Stimulated activated CD4-positive, alpha-beta T cell treated with anti-CD3 and anti-CD28 coated beads, Interleukin-12 subunit alpha, Interleukin-12 subunit beta, amount 100 ng/mL, for 24 hours (primary cell): Measurements from ENCODE around the gene DNAAF3.

Experiments
- DNase-seq, 2 experiments: peaks; one replicate each; pipeline ENCODE4 v3.0.0-alpha.2; 2020; ENCODE audit warnings: low read depth in 2 of 2

DNAAF3 gene

DNA sequence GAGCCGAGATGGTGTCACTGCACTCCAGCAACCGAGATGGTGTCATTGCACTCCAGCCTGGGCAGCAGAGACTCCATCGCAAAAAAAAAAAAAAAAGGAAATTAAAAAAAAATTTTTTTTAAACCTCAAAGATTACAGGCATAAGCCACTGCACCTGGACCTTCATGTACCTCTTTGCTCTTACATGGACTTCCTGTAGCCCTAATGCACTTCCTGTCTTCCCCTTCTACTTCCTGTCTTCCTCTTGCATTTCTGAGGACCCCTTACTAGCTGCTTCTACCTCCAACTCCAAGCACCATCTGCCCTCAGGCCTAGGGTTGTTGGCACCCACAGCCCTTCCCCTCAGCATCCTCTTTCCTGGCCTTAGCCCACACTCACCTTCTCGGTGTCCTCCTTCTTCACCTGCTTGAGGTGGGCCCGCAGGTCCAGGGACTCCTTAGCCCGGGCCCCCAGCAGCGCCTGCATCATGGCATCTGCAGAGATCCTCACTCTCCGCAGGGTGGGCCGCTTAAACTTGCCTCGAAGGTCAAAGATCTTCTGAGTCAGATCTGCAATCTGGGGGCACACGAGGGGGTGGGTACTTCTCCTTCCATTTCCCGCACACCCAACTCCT lies 12.7 kb downstream of the DNAAF3 start:
- no peak for DNase-seq

DNA sequence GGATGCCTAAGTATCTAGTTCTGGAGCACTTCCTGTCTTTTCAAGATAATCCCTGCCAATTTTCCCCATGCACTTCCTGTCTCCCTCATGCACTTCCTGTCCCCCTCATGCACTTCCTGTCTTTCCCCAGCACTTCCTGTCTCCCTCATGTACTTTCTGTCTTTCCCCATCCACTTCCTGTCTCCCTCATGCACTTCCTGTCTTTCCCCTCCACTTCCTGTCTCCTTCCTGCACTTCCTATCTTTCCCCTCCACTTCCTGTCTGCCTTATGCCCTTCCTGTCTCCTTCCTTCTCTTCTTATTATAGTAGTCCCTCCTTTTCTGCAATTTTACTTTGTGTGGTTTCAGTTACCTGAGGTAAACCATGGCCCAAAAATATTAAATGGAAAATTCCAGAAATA lies 14.4 kb downstream of the DNAAF3 start:
- DNase-seq, result no peak

DNA sequence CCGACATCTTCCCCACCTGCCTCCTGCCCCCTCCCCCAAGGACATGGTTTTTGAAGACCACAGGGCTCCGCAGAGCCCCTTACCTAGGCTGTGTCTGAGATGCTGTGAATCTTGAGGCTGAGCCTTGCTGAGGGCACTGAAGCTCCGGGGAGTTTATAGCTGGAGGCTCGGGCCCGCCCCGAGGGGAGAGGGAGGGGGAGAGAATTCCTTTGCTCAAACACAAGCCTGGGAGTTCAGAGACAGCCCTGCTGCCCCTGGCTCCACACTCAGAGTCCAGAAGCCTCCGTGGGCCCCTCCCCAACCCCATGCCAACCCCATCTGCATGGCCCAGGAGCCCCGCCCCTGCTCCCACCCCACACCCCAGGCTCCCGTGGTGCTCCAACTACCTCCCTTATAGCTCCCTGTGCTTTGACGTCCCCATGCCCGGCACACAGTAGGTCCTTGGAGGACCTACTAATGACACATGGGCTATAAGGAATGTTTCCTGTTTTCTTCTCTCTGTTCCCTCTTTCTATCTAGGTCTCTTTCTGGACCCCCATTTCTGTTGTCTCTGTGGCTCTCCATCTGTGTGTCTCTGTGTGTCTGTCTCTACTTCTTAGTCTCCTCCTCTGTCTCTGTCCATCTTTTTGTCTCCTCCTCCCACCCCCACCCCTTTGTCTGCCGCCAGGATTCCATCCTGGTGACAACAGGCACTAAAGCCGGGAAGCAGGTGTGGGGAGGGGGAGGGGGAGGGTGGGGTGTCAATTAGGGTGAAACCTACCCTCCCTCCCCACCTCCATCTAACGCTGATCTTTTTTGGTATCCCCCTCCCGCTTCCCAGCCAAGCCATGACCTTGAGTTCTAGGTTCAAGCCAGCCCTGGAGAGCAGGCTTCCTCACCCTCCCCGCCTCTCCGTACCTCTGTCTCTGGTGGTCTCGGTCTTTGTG lies 17.1 kb downstream of the DNAAF3 start, which contains the start of gene TNNT1:
TSS of gene TNNT1 (minus strand) at position 129 of the 926 bp plus-strand sequence. CDS start 2,049 bp downstream, outside the sequence.
- no peak for DNase-seq

DNA sequence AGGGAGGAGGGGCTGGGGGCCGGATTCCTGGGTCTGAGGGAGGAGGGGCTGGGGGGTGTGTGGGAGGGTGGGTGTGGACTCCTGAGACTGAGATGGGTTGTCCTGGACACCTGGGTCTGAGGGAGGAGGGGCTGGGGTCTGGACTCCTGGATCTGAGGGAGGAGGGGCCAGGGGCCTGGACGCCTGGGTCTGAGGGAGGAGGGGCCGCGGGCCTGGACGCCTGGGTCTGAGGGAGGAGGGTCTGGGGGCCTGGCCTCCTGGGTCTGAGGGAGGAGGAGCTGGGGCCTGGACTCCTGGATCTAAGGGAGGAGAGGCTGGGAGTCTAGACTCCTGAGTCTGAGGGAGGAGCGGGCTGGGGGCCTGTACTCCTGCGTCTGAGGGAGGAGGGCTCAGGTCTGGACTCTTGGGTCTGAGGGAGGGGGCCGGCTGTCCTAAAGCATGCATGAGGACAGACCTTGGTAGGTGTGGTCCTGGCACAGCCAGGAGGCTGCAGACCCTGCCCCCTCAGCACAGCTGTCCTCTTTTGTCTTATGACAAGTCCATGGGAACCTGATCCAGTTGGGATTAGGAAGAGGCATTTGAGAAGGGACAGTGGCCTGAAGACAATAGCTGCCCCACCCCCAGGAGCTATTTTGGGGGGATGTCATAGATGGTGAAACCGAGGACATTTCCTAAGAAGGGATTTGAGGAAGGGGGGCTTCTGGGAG lies 18.7 kb downstream of the DNAAF3 start:
- no peak for DNase-seq

GRCh38 chr19:55146705-55147273 lies 19.6 kb downstream of the DNAAF3 start:
- DNase-seq, result no peak

GRCh38 chr19:55146078-55146704 lies 20.2 kb downstream of the DNAAF3 start:
- DNase-seq, result no peak

DNA sequence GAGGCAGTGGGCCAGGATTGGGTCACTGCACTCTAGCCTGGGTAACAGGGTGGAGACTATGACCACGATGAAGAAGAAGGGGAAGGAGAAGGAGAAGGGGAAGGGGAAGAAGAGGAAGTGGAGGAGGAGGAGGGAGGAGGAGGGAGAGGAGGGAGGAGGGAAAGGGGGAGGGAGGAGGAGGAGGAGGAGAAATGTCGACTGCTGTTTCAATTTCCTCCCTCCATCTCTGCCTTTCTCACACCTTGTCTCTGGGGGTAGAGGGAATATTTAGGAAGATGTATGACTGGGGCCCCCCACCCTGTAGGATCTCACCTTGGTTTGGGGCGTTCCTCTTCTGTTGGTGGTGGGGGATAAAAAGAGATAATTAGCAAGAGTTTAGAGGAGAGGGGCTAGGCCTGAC lies 21.2 kb downstream of the DNAAF3 start:
- DNase-seq, result no peak

GRCh38 chr19:55141696-55142095 lies 24.7 kb downstream of the DNAAF3 start:
- DNase-seq, result no peak

GRCh38 chr19:55137915-55138314 lies 28.5 kb downstream of the DNAAF3 start:
- DNase-seq, result no peak

DNA sequence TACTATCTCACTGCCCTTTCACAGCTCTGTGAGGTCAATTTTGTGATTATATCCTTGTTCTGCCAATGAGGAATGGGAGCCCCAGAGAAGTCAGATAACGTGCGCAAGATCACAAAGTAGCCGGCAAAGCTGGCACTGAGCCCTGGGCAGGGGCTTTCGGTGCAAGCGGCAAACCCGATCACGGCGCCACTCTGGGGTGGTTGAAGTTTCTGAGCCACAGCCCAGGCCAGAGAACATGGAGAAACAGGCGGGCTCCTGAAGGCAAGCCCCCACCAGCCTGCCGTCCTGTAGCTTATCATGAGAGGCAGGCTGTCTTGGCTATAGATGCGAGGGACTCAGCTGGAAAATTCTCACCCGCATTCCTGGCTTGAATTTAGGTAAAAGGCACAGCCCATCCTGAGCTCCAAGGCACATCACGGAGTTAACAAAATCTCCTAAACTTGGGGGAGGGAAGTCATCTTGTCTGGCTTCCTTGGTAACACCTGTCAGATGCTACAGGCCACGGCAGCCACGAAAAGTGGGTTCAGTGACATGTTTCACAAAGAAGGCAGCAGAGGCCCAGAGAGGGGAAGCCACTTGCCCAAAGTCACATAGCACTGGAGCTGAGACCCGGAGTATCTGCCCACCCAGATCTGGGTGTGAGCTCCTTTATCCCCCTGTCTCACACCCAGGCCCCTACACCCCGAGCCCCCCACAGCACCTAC lies 29.9 kb downstream of the DNAAF3 start:
- DNase-seq, result no peak

GRCh38 chr19:55134736-55135135 lies 31.7 kb downstream of the DNAAF3 start:
- no peak for DNase-seq

- DNase-seq, result no peak
Measured at GRCh38 chr19:55133639-55134444, 32.6 kb downstream of the DNAAF3 start.

GRCh38 chr19:55132453-55133129 lies 33.8 kb downstream of the DNAAF3 start:
- no peak for DNase-seq

- no peak for DNase-seq
Measured at GRCh38 chr19:55131421-55131820, 35.0 kb downstream of the DNAAF3 start.

GRCh38 chr19:55119053-55119452 lies 47.4 kb downstream of the DNAAF3 start:
- DNase-seq, result no peak

GRCh38 chr19:55118401-55118991 lies 47.9 kb downstream of the DNAAF3 start:
- DNase-seq, result peak in 1 of 2 experiments; percentile 35

DNA sequence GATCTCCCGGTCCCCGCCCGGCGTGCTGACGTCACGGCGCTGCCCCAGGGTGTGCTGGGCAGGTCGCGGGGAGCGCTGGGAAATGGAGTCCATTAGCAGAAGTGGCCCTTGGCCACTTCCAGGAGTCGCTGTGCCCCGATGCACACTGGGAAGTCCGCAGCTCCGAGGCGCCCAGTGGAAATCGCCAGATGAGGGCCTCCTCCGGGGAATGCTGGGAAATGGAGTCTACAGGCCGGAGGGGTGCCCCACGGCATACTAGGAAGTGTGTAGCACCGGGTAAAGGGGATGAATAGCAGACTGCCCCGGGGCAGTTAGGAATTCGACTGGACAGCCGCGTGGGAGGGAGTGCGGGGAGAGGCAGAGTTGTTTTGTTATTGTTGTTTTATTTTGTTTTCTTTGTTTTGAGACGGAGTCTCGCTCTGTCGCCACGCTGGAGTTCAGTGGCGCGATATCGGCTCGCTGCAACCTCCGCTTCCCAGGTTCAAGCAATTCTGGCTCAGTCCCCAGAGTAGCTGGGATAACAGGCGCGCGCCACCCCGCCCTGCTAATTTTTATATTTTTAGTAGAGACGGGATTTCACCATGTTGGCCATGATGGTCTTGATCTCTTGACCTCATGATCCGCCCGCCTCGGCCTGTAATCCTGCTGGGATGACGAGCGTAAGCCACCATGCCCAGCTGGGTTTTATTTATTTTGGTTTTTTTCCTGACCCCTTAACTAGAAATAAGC lies 48.6 kb downstream of the DNAAF3 start:
- peak; percentile 94 to 95 for DNase-seq
